Neuron (in vitro differentiated cells): ENCODE measurements around the gene PRKN.

ENCODE experiments used
- H2AFZ ChIP-seq: one replicate; pipeline ENCODE4 v1.6.1; 2013; ENCODE audit warnings: low read depth, mild to moderate bottlenecking, inconsistent platforms, low read length, moderate library complexity
- H3K27me3 ChIP-seq: one replicate; pipeline ENCODE4 v1.6.1; 2013; ENCODE audit warnings: low read length; ENCODE audit not compliant: insufficient read depth
- H3K36me3 ChIP-seq: one replicate; pipeline ENCODE4 v1.6.1; 2013; ENCODE audit warnings: low read length; ENCODE audit not compliant: insufficient read depth
- H3K4me1 ChIP-seq: one replicate; pipeline ENCODE4 v1.6.1; 2013; ENCODE audit warnings: low read length; ENCODE audit not compliant: insufficient read depth
- H3K4me3 ChIP-seq: 2 replicates; pipeline ENCODE4 v1.5.1; 2013; ENCODE audit warnings: mild to moderate bottlenecking, low read length, moderate library complexity
- H3K9me3 ChIP-seq: one replicate; pipeline ENCODE4 v1.6.1; 2013; ENCODE audit warnings: low read length

Gene PRKN

DNA sequence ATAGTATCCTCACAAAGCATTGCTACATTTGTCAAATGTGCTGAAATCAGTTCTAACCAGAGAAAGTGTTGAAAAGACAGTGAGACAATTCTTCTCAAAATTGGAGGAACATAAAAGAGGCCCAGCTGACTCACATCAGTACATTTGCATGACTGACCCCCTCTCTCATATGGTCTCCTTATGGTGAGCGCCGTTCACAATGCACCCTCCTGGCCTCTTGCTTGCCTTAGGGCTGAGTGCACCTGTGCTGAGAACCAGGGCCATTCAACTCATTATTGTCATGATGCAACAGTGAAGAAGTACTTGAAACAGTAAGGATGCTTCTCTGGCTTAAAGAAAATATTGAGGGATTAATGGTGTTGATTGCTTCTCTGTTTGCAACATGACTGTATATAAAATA is 1078.5 kb downstream of the PRKN start:
- Histone ChIP-seq H3K4me3 (no peak overlapping the region), H3K27me3 (no peaks in the 10 kb centered on the region), H3K36me3 (no peaks in the 10 kb centered on the region), H3K4me1 (no peaks in the 10 kb centered on the region), H3K9me3 (no peaks in the 10 kb centered on the region), H2AFZ (no peak overlapping the region)

DNA sequence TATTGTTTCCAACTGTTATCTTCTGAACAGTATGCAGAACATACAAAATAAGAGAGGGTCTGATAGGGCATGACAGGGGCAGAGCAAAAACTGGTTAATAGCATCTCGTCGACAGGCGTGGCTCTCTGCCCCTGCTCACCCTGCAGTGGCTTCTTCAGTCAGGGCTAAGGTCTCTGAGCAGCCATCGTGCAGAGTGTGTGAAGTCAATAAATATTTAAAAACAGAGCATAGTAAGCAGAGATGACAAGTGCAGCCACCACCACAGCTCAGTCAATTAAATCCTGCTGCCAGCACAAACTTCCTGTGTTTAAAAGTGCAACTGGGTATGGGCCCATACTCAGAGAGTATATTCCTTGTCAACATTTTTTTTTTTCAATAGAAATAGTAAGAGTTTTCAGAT is 1080.3 kb downstream of the PRKN start:
- Histone ChIP-seq H3K4me1 (no peaks in the 10 kb centered on the region), H3K27me3 (no peaks in the 10 kb centered on the region), H3K36me3 (no peaks in the 10 kb centered on the region), H3K4me3 (no peak overlapping the region), H2AFZ (no peak overlapping the region), H3K9me3 (no peaks in the 10 kb centered on the region)

DNA sequence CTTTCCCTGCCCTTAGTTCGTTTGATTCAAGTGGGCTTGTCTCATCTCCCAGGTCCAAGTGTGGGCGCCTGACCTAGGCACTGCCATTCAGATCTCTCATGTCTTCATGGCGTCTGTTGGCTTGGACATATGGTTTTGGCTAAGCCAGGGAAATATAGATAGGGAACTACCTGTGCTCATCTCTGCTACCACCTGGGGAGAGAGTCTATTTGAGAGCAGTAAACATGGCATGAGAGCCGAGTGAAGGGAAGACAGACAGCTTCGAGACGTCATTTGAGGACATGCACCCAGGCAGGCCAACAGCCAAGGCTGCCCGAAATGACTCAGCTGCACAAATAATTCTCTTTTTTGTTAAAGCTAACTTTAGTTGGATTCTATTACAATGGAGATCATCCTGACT is 1083.0 kb downstream of the PRKN start:
- Histone ChIP-seq H2AFZ (no peak overlapping the region), H3K36me3 (no peaks in the 10 kb centered on the region), H3K27me3 (no peaks in the 10 kb centered on the region), H3K9me3 (no peaks in the 10 kb centered on the region), H3K4me3 (no peak overlapping the region), H3K4me1 (peaks cover 5% of the 10 kb centered on the region)

DNA sequence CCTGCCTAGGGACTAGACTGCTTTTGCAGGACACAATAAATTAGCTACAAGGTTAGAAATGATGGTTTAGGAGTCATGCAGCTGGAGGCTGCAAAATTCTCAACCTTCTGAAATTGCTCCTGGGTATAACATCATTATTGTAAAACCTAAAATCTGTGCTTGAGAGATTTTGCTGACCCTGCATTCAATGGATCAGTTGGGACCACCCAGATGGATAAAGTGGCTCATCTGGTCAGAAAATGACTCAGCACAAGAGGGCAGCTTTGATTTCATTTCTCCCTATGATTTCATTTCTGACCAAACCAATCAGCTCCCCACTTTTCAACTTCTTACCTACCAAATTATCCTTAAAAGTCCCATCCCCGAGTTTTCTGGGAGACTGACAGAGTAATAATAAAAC is 1086.4 kb downstream of the PRKN start:
- Histone ChIP-seq H3K36me3 (no peaks in the 10 kb centered on the region), H3K4me1 (peaks cover 7% of the 10 kb centered on the region), H3K27me3 (no peaks in the 10 kb centered on the region), H2AFZ (no peak overlapping the region), H3K4me3 (no peak overlapping the region), H3K9me3 (no peaks in the 10 kb centered on the region)

DNA sequence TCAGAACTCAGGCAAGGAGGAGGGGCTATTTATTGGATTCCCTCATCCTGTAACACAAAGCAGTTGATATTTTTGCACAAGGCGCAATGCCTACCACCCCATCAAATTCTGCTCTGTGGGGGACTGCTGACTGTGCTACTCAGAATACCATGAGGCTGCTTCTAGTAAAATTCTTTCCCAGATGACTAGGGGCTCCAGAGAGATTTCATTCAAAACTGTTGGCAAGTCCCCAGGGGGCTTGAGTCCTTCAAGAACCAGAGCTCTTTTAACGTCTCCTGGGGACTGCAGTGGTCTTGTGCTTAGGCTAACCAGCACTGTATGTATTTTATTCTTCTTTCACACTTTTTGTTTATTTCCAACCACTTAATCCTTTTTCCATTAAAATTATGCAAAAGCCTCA is 1087.8 kb downstream of the PRKN start:
- Histone ChIP-seq H2AFZ (peak overlapping the region; percentile 5), H3K9me3 (no peaks in the 10 kb centered on the region), H3K4me3 (no peak overlapping the region), H3K27me3 (no peaks in the 10 kb centered on the region), H3K36me3 (no peaks in the 10 kb centered on the region), H3K4me1 (peaks cover 7% of the 10 kb centered on the region)

DNA sequence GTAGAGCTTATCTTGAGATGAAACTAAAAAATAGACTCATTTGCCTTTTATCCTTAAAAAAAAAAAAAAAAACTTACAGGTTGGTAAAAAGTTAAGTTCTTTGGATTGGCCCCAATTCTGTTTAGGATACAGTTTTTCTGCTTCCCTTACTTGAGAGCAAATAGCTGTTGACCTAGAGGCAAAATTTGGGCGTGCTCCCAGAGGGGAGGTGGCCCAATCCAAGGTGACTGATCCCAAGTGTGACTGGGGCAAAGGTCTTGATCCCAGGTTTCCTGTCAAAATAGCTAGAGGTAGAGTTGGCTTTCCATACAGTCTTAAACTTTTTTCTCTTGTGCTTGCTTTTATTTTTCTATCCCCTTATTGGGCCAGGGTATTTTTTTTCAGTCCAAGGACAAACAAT is 1089.9 kb downstream of the PRKN start:
- no peak overlapping the region for H2AFZ ChIP-seq
- H3K27me3 ChIP-seq, result no peaks in the 10 kb centered on the region
- peaks cover 7% of the 10 kb centered on the region for H3K4me1 ChIP-seq
- H3K9me3 ChIP-seq, result no peaks in the 10 kb centered on the region
- no peaks in the 10 kb centered on the region for H3K36me3 ChIP-seq
- H3K4me3 ChIP-seq, result no peak overlapping the region

DNA sequence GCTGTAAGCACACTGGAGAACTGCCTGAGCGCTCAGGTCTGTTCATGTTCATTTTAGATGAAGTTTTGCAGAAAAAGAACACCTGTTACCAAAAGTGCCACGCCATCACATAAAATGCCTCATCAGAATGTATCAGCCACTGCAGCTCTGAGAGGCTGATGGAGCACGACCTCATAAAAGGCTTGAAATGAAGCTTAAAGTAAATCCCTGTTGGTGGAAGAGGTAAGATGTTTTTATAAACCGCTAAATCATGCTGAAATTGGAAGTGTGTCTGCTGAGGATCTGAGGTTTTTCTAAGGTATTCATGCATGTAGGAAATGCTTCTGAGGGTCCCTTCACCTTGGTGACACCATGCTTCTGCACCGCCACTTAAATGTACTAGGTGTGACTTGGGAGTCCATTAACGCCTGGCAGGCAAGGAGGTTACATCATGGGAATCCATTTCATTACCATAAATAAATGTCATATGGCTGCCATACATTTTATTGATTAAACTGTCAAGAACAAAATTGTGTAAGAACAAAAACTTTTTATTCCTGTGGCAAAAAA is 1090.6 kb downstream of the PRKN start:
- Histone ChIP-seq H3K4me3 (no peak overlapping the region), H3K9me3 (no peaks in the 10 kb centered on the region), H2AFZ (no peak overlapping the region), H3K4me1 (peaks cover 7% of the 10 kb centered on the region), H3K36me3 (no peaks in the 10 kb centered on the region), H3K27me3 (no peaks in the 10 kb centered on the region)

DNA sequence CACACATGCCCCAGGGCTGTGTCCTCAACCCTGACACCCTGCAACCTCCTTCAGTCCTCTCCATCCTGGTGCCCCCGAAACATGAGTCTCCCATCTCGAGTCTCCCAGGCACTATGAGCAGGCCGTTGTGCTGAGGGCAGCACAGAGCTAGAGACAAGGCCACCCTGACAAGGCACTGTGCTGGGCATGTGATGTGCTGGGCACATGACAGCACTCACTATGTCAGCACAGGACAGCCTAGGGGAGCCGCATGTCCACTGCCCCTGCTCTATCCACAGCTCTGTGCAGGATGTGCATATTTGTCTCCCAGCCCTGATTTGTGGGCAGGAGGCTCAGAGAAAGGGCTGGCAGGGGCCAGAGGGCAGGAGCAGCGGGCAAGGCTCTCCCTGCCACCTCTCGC is 1091.6 kb downstream of the PRKN start:
- Histone ChIP-seq H3K9me3 (no peaks in the 10 kb centered on the region), H3K4me3 (no peak overlapping the region), H2AFZ (no peak overlapping the region), H3K36me3 (no peaks in the 10 kb centered on the region), H3K27me3 (no peaks in the 10 kb centered on the region), H3K4me1 (peaks cover 10% of the 10 kb centered on the region)

DNA sequence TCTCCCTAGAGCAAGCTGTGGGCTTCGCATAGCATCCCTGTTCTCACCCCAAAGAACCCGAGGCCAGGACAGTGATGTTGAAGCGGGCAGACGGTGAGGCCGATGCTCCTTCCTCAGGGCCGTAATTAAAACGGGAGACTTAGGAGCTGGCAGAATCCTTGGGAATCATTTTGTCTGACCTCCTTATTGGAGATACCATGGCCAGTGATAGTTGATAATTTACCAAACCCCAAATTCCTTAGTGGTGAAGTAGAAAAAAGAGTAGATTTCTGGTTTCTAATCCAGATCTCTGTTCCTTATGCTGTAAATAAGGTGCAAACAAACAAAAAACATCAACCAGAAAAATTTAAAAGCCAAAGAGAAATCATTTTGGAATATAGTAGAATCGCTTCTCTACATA is 1092.7 kb downstream of the PRKN start:
- Histone ChIP-seq H3K36me3 (no peaks in the 10 kb centered on the region), H3K4me3 (no peak overlapping the region), H2AFZ (no peak overlapping the region), H3K27me3 (no peaks in the 10 kb centered on the region), H3K4me1 (peaks cover 9% of the 10 kb centered on the region), H3K9me3 (no peaks in the 10 kb centered on the region)

DNA sequence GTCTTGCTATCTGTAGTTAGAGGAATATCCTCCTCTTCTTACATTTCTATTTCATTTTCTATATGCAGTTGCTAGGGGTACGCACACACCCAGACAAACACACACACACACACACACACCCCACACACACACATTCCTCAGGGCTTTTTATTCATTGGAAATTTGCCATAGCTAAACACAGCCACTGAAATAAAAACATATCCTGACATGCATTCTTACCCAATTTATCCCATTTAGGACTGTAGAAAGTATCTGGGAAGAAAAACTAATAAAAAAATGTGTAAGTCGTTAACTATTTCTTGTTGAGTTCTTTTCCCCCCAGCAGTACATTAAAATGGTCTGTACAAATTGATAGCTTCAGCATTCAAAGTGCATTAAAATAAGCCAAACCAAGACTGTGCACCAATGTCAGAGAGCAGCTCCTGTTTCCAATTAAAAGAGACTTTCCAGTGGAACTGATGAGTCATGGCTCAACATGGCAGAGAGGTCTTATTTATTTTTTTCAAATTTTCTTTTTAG is 1095.8 kb downstream of the PRKN start:
- H2AFZ ChIP-seq, result no peak overlapping the region
- no peaks in the 10 kb centered on the region for H3K27me3 ChIP-seq
- no peaks in the 10 kb centered on the region for H3K9me3 ChIP-seq
- H3K4me3 ChIP-seq, result no peak overlapping the region
- no peaks in the 10 kb centered on the region for H3K36me3 ChIP-seq
- peaks cover 3% of the 10 kb centered on the region for H3K4me1 ChIP-seq

DNA sequence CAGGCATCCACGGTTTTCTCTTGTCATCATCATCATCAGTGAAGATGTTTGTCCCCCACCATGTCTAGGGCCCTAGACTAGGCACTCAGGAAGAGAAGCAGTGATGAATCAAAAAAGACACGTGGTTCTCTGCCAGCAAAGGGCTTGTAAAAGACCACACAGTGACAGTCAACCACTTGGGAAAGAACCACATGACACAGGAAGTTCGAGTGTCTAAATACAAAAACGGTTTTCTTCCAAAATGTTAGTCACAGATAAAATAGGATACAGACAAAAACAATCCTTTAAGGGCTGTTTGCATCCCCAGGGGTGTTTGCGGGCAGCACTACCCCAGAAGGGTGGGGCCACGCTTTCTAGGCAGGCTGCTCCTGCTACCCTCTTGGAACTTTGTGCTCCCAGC is 1096.9 kb downstream of the PRKN start:
- Histone ChIP-seq H3K27me3 (no peaks in the 10 kb centered on the region), H3K9me3 (peaks cover 7% of the 10 kb centered on the region)

DNA sequence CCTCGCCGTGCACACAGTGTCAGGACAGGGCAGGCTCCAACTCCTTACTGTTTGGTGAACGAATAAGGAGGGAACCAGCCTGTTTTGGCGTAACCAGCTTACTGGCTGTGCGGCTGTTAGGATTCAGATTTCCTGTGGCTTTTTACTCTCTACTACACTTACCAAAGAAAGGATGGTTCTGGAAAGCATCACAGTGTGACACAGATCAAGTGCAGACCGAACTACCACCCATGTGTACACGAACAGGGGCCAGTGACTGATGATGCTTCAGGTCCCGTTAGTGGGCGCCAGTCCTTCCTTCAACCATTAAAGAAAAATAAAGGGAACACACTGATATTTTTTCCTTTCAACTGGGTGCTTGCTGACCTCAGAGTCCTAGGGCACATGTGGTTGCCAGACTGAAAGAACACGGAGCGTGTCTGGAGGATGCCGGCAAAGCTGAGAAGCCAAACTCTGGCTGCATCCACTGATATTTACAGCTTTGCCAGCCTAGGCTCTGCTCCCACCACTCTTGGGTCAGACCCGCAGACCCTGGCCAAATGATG is 1101.4 kb downstream of the PRKN start:
- Histone ChIP-seq H3K4me3 (no peak overlapping the region), H2AFZ (no peak overlapping the region), H3K9me3 (peaks cover 7% of the 10 kb centered on the region), H3K4me1 (no peaks in the 10 kb centered on the region), H3K27me3 (no peaks in the 10 kb centered on the region), H3K36me3 (no peaks in the 10 kb centered on the region)

More for the DNA sequence above, 1096.9 kb downstream of the PRKN start:
- no peaks in the 10 kb centered on the region for H3K36me3 ChIP-seq
- no peak overlapping the region for H3K4me3 ChIP-seq
- peaks cover 3% of the 10 kb centered on the region for H3K4me1 ChIP-seq
- no peak overlapping the region for H2AFZ ChIP-seq

DNA sequence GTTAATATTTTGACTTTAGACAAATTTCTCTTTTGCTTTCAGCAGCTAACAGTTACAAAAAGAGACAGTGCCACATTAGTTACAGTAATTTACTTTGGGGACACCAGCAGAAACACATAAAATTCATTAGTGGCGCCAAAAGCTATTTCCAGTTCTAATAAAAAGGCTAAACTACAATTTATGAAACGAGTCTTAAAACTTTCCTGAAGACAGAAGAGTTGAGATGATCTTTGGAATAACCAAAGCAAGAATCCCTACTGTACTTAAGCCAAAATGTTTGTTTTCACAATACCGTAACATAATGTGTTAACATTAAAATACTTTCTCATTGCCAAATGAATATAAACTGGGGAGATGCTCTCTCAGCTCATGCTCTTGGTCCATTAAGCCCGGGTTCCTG is 1103.5 kb downstream of the PRKN start:
- H3K4me3 ChIP-seq, result no peak overlapping the region
- H3K4me1 ChIP-seq, result no peaks in the 10 kb centered on the region
- H3K27me3 ChIP-seq, result no peaks in the 10 kb centered on the region
- no peaks in the 10 kb centered on the region for H3K36me3 ChIP-seq
- H2AFZ ChIP-seq, result no peak overlapping the region
- peaks cover 7% of the 10 kb centered on the region for H3K9me3 ChIP-seq

DNA sequence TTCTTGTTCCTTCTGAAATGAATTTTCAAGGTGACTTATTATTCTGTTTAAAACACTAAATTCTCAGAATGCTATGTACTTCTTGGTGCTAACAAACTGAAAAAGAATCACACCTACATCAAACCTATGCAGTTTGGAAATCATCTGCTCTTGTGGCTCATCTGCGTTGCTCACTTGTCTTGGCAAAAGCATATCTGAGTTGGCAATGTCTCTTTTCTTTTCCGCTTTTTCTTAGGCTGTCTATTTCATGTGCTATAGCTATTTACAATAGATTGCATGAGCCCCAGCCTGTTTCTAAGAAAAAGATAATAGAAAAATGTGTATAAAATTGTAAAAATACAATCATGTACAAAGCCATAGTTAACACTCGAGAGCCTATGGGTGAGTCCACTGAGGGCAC is 1104.8 kb downstream of the PRKN start:
- Histone ChIP-seq H3K9me3 (peaks cover 7% of the 10 kb centered on the region), H3K36me3 (no peaks in the 10 kb centered on the region), H3K4me1 (peaks cover 8% of the 10 kb centered on the region), H2AFZ (no peak overlapping the region), H3K4me3 (no peak overlapping the region), H3K27me3 (no peaks in the 10 kb centered on the region)
